ENCODE results near the gene PTPA.

The PTPA gene

DNA sequence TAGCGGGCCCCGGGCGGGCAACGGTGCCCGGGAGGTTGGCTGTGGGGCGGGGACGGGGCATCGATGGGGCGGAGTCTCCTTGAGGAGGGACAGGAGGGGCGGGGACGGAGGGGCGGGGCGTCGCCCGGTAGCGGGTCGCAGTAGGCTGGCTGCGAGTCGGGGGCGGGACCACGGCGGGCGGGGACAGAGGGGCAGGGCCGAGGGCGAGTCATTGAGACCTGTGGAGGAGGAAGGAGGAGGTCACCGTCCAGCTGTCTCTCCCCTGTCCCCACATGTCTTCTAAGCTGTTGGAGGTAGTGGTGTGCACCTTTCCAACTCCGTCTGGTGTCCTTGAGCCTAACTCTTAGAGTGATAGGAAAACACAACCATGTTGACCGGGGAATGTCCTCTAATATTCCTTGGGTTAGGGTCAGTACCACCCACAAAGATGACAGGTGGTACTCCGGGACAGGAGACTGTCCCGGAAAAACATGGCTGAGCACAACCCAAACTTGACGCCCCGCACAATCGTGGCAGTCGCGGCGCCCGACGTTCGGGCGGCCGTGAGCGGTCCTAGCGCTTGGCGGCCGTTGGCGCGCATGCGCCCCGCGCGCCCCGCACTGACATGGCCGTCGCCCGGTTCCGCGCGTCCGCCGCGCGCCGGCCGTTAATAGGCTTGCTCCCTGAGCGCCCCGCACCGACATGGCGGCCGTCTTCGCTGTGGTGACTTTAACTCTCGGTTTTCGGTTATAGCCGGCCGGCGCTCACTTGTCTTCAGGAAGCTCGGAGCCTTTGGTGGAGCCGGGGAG is at the start of gene PTPA, which contains the start of gene CRAT:
Gene PTPA, plus strand, starts transcription at position 676 of the 788 bp plus-strand sequence. CDS start 186 bp downstream, outside the sequence.
Gene CRAT, minus strand, starts transcription at position 54 of the 788 bp plus-strand sequence. CDS start 284 bp downstream, outside the sequence.
- DNase-seq = peak; percentile 96

DNA sequence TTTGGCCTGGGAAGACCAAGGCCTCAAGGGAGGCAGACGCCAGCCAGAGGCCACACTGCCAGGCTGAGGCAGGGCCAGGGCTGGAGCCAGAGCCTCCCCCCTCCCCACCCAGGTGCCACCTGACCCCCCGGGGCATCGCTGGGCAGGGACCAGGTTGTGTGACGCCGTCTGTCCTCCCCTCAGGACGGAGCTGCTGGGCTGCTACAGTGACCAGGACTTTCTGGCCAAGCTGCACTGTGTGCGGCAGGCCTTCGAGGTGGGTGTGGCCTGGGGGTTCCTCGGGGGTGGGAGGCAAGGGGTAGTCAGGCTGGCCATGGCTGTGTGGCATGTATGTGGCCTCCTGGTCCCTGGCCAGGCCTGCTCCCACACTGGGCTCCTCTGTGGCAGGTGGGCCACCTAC is 48.2 kb upstream of the PTPA start:
- no peak for DNase-seq

DNA sequence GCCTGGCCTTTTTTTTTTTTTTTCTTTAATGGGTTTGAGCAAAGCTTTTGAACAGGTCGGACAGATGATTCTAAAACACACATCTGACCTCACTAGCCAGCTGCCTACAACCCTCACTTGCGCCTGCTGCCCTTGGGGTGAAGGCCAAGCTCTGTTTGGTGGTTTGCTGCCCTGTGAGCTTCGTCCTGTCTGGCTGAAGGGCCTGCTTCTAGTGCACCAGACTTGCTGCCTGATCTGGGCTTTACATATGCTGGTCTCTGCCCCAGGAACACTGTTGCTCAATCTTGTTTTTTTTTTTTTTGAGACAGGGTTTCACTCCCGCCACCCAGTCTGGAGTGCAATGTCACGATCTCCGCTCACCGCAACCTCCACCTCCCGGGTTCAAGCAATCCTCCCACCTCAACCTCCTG is 46.7 kb upstream of the PTPA start:
- no peak for DNase-seq

DNA sequence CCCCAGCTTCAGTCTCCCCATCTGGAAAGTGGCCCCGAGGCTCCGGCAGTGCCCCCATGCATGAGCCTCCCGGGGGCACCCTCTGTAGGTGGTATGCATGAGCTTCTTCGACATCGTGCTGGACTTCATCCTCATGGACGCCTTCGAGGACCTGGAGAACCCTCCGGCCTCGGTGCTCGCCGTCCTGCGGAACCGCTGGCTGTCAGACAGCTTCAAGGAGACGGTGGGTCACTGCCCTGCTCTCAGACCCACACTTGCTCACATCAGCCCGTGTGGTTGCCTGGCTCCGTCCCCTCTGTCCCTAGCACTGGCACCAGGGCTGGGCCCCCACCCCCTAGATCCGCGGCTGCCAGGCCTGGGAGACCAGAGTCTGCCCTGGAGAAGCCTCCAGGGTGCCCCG is 43.1 kb upstream of the PTPA start:
- no peak for DNase-seq

DNA sequence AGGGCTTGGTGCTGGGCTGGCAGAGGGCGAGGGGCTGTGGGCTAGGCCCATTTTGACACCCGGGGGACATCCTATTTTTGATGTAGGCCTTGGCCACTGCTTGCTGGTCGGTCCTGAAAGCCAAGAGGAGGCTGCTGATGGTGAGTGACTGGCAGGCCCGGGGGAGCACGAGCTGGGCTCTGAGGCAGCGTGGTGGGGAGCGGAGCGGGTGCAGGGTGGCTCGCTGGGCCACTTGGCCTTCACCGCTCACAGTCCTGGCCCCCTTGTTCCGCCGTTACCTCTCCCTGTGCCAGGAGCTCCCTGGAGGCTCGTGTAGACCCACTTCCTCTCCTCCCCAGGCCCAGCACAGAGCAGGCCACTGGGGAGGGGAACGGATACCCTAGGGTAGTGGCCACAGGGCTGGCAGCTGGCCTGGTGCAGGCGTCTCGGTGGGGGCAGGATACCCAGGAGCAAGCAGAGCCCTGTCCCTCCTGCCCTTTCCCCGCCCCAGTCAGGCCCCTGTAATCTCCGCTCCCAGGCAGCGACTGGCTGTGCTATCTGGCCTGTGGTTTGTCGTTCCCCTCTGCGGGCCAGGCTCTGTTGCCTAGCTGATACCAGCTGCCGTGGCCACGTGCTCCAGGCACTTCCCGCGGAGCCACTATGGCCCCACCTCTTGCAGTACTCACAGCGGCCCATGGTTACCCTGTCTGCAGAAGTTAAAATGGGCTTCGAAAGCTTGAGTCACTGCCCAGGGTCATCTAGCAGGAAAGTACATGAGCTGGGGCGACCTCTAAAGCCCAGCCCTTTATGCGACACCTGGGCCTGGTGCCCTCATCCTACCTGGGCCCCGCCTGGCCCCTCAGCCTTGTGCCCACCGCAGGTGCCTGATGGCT is 42.0 kb upstream of the PTPA start:
- peak; percentile 45 for DNase-seq

DNA sequence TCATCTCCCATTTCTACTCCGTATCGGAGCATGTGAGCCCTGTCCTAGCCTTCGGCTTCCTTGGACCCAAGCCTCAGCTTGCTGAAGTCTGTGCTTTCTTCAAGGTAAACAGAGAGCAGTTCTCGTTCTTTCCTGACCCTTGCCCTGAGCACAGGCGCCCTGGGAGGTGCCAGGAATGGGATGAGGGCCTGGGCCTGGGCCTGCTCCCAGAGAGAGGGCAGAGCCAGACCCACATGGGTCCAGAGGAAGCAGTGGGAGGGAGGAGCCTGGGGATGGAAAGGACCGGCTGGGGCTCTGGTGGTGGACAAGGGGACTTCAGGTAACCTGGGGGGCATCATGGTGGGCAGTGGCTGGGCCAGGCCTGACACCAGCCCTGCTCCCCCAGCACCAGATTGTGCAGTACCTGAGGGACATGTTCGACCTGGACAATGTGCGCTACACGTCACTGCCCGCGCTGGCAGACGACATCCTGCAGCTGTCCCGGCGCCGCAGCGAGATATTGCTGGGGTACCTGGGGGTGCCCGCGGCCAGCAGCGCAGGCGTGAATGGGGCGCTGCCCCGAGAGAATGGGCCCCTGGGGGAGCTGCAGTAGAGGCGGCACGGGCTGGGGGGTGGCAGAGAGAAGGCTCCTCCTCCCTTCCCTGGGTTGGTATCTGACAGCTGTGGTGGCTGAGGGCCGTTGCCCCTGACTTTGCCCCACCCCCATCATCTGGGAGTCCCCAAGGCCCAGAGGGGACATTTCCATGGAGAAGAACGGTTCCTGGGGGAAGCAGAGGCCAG is 41.2 kb upstream of the PTPA start:
- no peak for DNase-seq

DNA sequence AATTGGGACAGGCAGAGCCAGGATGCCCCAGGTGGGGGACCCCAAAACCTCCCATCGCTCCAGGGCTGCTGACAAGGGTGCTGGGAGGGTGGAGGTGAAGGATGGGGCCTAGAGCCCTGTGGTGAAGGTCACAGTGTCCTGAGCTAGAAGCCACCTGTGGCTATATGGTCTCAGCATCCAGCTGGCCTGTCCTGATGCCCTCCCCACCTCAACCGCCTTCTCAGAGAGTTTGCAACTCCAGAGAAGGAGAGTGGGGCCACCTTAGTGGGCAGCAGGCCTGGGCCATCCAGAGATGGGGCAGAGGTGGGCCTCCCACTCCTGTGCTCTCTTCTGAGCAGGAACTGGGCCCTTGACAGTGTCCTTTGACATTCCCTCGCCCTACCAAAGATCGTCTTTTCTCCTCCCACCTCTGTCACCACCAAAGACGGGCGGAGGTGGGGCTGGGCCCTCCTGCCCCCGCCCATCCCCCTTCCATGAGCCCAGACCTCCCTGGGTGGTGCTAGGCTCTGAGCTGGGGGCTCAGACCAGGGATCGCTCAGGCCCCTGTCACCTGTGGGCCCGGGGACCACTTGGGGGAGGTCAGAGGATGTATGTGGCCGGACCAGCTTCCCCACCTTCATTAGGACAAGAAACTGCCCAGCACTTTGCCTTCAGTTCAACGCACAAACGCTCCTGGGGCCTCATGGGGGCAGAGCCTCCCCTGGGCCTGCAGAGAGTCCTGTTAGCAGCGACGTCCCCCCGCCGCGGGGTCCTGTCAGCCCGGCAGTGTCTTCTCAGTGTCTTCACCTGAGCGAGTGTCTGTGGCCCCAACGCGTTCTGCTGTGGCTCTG is 40.3 kb upstream of the PTPA start:
- DNase-seq = no peak

DNA sequence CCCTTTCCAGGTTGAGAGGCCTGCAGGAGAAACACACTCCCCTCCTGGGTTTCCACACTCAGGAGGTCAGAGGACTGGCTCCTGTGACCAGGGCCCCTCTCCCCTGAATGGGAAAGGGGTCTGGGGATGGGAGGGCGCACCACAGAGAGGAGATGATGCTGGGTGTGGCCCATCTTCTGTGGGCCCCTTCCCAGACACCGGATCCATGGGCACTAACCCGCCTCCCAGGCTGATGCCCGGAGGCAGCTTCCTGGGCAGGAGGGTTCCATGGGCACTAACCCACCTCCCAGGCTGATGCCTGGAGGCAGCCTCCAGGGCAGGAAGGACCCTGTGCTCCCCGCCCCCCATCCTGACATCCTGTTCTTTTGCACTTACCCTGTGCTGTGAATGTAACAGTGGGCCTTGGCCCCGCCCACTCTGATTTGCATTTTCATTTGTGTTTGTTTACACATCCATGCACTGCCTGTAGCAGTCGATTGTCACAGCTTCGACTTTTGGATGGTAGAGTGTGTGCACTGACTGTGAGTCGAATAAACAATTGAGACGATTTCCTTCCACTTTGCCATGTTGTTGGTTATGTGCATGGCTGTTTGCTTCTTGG is 39.6 kb upstream of the PTPA start:
- DNase-seq = peak; percentile 13

DNA sequence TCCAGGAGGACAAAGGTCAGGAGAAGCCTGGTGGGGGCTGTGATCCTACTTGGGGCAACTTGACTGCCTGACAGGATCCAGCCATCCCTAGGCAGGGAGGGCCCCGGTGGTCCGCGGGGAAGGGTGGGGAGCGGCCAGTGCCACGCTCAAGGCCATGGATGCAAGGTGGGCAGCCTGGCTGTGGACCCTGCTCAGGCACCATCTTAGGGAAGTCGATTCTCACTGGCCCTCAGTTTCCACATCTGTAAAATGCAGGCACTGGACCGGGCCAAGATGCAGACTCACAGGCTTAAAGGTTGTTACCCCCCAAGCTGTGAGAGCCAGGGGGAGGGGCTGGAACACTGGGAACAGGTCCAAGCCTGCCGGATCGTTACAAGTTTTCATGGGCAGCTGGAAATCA is 39.0 kb upstream of the PTPA start:
- DNase-seq = no peak

DNA sequence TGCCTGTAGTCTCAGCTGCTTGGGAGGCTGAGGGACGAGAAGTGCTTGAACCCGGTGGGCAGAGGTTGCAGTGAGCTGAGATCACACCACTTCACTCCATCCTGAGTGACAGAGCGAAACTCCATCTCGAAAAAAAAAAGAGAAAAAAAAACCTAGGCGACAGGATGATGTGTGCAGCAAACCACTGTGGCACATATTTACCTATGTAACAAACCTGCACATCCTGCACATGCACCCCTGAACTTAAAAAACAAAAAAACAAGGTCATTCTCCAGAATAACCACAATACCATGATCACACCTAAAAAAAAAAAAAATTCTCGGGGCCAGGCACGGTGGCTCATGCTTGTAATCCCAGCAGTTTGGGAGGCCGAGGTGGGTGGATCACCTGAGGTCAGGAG is 37.8 kb upstream of the PTPA start:
- no peak for DNase-seq

DNA sequence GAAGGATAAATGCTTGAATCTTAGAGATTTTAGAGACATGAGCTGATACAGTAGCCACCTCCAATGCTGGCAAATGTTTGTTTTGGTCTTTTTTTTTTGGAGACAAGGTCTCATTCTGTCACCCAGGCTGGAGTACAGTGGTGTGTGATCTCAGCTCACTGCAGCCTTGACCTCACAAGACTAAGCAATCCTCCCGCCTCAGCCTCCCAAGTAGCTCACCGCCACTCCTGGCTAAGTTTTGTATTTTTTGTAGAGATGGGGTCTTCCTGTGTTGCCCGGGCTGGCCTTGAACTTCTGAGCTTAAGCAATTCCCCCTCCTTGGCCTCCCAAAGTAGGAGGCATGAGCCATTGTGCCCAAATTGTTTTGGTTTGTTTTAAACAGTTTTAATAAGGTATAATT is 37.1 kb upstream of the PTPA start:
- DNase-seq = no peak

DNA sequence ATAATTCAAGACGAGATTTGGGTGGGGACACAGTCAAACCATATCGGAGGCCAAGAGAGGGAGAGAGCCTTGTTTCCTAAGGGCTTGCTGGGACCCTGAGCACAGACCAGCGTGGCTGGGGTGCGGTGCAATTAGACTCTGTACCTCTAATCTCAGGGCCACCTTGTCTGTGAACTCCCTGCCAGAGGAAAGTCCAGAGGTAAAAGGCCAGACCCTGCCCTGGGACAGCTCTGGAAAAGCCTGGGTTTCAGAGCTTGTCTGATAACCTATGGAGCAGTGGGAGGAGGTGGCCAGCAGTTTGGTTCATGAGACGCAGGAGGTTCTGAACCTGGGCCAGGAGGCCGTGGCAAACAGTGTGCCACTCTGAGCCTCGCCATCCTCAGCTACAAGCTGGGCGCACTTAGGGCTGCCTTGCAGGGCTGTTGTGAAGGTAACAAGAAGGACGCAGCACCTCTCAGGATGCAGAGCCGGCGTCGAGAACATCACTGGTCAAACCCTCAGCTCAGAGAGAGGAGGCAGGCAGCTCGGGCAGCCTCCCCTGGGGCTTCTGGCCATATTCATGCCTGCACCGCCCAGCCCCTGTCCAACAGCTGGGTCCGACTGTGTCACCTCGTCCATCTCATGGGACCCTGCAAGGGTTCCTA is 35.1 kb upstream of the PTPA start:
- no peak for DNase-seq

DNA sequence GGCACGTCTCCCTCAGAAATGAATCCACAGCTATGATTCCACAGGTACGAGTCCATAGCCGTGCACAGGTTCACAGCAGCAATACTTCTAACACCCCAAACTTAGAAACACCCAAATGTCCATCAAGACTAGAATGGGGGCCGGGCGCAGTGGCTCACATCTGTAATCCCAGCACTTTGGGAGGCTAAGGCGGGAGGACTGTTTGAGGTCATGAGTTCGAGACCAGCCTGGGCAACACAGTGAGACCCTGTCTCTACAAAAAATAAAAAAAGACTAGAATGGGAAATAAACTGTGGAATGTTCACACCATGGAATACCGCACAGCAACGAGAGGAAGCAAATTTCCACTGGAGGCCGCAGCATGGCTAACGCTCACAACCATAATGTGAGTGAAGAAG is 34.6 kb upstream of the PTPA start:
- DNase-seq = no peak

DNA sequence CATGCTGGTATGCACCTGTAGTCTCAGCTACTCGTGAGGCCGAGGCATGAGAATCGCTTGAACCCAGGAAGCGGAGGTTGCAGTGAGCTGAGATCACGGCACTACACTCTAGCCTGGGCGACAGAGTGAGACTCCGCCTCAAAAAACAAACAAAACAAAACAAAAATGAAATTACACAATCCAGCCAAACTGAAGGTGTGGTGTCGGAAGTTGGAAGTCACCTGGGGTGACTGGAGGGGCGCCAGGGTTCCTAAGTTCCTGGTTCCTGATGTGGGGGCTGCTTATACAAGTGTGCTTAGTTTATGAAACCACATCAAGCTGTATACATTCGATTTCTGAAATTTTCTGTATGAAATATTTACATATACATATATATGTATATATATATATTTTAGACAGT is 34.0 kb upstream of the PTPA start:
- no peak for DNase-seq

DNA sequence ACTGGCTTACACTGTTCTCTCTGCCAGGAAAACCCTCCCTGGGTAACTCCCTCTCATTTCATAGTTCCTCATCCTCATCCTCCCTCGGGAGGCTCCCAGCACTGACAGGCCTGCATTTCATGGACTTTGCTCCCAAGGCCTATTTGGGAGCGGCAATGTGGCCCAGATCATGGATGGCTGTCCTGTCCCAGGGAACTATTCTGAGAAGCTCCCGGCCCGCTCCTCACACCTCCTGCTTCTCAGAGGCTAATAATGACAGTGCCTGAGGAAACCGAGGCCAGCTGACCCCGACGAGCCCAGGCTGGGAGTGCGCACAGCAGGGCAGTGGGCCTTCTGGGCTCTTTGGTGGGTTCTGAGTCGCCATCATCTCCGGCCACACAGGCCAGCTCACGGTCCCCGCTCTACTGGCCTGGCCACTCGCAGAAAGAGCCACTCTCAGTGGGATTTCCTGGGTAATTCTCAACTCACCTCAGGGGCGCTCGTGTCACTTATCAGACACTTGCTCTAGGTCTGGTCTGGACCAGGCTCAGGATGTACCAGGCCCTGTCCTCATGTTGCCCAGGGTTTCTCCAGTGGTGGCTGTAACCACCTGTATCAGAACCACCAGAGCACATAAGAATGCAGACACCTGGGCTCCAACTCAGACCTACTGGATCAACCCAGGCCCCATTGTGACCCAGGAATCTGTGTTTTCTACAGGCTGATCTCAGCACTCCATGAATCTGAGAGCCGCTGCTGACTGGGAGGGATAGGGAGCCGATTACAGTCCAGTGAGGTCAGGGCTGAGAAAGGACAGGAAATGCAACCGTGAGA is 32.3 kb upstream of the PTPA start:
- DNase-seq = no peak

DNA sequence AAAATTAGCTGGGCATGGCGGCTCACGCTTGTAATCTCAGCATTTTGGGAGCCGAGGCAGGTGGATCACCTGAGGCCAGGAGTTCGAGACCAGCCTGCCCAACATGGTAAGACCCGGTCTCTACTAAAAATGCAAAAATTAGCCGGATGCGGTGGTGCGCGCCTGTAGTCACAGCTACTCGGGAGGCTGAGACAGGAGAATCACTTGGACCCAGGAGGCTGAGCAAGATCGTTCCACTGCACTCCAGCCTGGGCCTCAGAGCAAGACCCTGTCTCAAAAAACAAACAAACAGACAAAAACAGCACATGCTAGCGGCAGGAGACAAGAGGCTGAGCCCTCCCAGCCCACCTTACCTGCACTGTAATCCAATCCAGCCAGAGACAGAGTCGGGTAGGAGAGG is 31.4 kb upstream of the PTPA start:
- no peak for DNase-seq

DNA sequence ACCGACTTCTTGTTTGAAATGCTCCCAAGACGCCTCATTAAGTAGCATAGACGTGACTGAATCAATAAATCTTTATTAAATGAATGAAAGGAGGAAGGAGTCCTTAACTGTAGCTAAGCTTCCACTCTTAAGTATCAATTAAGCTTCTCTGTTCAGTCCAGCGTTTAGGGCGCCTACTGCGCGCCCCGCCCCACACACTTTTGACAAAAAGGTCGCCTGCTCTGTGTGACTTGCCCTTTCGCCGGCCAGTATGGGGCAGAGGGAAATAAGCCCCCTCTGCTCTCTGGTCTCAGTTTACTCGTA is 31.0 kb upstream of the PTPA start:
- DNase-seq = no peak

DNA sequence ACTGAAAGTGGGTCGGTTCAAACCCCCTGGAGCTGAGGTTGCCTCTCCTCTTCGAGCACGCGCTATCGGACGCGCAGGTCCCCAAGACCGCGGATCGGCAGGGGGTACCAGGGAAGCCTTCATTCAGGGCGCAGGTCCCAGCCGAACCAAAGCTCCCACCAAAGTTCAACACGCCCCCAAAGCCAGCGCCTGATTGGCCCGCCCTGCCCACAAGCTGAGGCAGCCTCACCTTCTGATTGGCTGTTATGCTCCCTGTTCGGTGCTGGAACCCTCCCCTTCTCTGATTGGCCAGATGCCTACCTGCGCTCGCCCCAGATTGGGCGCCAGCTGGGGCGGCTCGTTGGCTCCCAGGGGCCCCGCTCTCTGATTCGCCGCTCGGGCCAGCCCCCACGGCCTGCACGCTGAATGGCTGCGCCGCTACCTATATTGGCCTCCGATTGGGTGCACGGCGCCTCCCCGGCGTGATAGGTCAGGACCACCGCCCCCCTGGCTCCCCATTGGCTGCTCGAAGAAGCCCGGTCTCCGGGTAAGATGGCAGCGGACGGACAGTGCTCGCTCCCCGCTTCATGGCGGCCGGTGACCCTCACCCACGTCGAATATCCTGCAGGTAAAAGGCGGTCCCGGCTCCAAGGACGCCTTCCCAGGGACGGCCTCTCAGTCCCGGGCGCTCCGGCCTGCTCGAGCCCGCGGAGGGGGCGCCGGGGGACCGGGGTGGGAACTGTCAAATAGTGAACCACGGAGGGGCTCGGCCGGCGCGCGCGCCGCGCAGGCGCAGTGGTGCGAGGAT is 30.4 kb upstream of the PTPA start, which contains the start of gene DOLPP1:
Gene DOLPP1, plus strand, starts transcription at position 511 of the 787 bp plus-strand sequence. Its CDS starts 21 bp downstream, at position 532.
- peak; percentile 99 for DNase-seq

DNA sequence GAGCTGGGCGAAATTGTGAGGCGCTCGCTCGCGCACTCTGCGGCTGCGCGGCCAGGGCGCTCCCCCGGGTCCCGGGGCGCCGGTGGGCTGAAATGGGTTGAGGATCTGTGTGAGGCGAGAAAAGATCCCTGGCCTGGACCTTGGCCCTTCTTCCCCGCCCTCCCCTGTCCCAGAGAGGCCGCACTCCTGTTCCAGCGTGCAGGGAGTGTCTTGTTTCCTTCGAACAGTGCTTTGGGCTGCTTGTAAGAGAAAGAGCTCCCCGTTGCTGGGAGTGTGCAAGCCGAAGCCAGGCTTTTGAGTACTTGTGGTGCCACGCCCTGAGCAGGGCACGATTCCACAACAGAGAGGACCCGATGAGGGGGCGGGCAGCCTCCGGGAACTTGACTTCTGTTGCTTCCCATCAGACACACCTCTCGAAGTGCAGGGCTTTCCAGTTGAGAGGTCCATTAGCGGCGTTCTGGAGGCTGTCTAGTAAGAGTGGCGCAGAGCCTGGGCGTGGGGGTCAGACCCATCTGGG is 29.8 kb upstream of the PTPA start:
- DNase-seq = no peak
